HG02678 (cell line): Measurements from ENCODE around the gene EFCAB8.
"Not testable (repeated sequence)": the region's sequence is repeated elsewhere in the genome, so short reads cannot be mapped to it uniquely, and the experiment has no call there.

ENCODE experiments used
- ATAC-seq: cut with Tn5 transposase; IDR thresholded peaks from one replicate; pipeline ENCODE4 v1.9.1; 2021; ENCODE audit warnings: mild to moderate bottlenecking, moderate library complexity; ENCODE audit not compliant: unreplicated experiment

EFCAB8 gene

DNA sequence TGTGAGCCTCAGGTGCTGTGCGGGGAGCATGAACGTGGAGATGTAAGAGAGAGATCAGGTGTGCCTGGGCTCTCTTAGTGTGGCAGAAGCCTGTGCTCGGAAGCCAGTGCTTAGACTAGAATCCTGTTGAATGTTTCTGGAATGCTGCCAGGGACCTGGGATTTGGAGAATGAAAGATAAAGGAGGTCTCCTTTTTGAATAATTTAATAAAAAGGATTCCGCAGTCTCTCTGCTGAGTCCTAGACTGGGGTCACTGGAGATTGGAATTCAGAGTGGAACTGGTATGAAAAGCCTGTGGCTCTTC is 18.8 kb upstream of the EFCAB8 start:
- ATAC-seq = no peak

DNA sequence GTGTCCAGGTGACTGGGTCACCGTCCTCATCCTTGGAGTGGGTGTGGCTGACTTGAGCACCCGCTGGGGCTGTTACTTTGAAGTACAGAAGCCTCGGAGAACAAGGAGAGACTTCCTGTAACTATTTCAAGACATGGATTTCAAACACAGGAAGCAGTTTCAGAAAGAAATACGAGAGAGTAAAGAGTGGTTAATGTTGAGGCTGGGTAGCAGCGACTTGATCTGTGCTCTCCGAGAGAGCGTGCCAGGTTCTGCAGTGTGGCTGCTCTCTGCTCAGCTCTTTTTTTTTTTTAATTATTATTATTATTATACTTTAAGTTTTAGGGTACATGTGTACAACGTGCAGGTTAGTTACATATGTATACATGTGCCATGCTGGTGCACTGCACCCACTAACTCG is 17.5 kb upstream of the EFCAB8 start:
- no peak for ATAC-seq

DNA sequence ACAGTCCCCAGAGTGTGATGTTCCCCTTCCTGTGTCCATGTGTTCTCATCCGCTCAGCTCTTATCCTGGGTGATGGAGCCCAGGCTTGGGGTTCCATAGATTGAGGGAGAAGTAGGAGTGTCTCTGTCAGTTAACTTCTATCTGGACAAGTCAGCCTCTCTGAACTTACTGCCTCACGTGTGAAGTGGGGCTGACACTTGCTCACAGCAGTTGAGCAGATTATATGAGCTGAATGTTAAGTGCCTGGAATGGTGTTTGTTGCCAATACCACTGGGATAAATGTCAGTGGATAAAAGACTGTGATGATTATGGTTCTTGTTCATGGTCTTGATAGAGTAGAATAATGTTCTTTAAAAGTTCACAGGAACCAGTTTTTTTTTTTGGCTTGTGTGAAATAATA is 17.1 kb upstream of the EFCAB8 start:
- no peak for ATAC-seq

GRCh38 chr20:32842688-32843524 is 15.8 kb upstream of the EFCAB8 start:
- ATAC-seq = no peak

GRCh38 chr20:32845786-32846185 is 12.9 kb upstream of the EFCAB8 start:
- ATAC-seq = no peak

- no peak for ATAC-seq
Measured at GRCh38 chr20:32846852-32847251, 11.9 kb upstream of the EFCAB8 start.

DNA sequence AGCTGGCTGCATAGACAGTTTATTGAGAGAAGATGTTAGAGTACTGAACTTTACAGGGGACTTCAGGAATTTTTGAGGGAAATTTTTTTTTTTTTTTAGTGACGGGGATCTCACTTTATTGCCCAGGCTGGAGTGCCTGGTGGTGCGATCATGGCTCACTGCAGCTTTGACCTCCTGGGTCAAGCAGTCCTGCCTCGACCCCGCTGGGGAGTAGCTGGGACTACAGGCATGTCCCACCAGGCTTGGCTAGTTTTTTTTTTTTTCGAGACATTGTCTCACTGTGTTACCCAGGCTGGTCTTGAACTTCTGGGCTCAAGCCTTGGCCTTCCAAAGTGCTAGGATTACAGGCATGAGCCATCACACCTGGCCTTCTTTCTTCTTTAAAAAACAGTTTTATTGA is 10.8 kb upstream of the EFCAB8 start:
- no peak for ATAC-seq

- ATAC-seq = no peak
Measured at GRCh38 chr20:32848846-32849245, 9.9 kb upstream of the EFCAB8 start.

GRCh38 chr20:32849577-32849976 is 9.1 kb upstream of the EFCAB8 start:
- no peak for ATAC-seq

- ATAC-seq = no peak
Measured at GRCh38 chr20:32855387-32855786, 3.3 kb upstream of the EFCAB8 start.

DNA sequence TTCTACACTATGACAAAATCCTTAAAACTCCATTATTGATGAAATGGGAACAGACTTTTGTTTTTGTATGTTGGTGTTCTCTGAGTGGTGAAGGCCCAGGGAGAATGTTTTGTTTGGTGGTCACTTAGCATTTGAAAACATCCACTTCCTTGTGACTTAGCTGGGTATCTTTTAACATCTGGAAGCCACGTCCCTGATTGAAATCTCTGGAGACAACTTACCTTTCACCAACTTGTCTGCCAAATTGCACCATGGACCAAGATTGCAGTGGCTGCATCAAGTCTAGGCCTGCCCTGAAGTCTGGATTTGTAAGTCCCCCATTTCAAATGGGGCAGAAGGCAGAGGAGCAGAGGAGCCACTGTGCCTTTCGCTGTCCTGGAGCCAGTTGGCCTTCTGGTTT is 534 bp upstream of the EFCAB8 start:
- ATAC-seq = no peak

- ATAC-seq = no peak
Measured at GRCh38 chr20:32861446-32861845, 2.7 kb downstream of the EFCAB8 start.

DNA sequence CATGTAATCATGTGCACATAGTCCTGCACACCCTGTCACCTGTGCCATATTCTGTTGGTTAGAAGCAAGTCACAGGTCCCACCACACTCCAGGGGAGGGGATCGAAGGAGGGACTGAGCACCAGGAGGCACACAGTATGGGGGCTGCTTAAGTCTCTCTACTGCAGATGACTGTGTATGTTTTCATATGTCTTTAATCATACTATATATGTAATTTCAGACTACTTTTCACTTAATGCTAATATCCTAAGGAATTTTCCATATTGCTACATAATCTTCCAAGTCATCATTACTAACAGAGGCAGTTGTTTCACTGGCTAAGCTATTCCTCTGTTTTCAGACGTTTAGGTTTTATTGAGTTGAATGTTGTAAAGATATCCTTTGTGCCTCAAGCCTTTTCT is 10.8 kb downstream of the EFCAB8 start:
- no peak for ATAC-seq

DNA sequence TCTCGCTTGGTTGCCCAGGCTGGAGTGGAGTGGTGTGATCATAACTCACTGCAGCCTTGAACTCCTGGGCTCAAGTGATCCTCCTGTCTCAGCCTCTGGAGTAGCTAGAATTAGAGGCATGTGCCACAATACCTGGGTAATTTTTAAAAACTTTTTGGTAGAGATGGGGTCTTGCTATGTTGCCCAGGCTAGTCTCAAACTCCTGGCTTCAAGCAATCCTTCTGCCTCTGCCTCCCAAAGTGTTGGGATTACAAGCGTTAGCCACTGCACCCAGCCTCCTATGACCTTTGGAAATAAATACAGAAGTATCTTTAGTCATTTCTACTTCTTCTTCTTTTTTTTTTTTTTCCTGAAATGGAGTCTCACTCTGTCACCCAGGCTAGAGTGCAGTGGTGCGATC is 11.8 kb downstream of the EFCAB8 start:
- not testable (repeated sequence) for ATAC-seq

GRCh38 chr20:32870985-32871384 is 12.3 kb downstream of the EFCAB8 start:
- ATAC-seq = no peak

DNA sequence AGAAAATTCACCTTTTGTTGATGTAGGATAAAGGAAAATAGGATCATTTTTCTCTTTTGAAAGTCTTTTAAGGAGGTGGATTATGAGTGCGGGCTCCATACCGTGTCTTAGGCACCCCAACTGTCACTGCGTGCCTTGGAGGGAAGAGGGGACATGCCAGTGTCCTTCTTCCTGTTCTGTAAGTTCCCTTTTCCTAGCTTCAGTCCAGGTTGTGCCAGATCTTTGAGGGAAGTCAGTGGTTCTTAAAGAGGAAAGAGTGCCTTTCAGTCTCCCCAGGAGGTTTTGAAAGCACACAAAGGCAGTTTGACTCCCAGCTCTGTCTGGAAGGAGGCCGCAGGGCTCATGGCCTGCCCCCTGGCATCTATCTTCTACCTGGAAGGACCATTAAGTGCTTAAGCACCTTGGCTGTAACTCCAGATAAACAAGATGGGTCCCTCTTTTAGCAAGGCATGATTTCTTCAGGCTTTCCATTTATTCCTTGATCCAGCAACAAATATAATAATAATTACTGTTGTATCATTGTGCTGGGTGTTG is 13.0 kb downstream of the EFCAB8 start:
- ATAC-seq = no peak

DNA sequence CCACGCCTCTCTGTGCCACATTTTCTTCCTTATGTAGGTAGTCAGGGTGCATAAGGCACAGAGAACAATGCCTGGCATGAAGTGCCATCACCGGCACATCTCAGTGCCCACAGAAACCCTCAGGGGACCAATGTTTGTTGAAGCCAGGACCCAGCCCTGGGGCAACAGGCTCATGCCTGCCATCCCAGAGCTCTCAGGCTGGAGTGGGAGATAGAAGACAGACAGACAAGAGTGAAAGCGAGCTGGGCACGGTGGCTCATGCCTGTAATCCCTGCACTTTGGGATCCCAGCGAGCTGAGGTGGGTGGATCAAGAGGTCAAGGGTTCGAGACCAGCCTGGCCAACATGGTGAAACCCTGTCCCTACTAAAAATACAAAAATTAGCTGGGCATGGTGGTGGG is 13.5 kb downstream of the EFCAB8 start:
- no peak for ATAC-seq

GRCh38 chr20:32875673-32876072 is 16.9 kb downstream of the EFCAB8 start:
- ATAC-seq = no peak

- ATAC-seq = no peak
Measured at GRCh38 chr20:32877507-32877906, 18.8 kb downstream of the EFCAB8 start.

DNA sequence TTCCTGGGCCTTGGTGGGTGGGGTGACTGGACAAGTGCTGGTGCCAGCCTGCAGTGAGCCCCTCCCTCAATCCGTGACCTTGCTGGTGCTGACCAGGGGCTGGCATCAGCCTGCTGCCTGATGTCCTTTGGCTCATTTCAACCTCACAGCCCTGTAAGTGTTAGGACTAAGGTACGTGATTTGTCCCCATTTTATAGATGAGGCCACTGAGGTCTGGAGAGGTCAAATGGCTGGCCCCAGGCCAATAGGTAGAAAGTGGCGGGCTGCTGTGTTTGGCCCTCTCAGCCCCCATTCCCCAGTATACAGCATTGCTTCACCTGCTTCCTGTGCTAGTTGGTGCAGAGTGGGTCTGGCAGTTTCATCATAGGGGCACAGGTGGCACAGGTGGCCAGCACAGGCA is 20.1 kb downstream of the EFCAB8 start:
- ATAC-seq = no peak

DNA sequence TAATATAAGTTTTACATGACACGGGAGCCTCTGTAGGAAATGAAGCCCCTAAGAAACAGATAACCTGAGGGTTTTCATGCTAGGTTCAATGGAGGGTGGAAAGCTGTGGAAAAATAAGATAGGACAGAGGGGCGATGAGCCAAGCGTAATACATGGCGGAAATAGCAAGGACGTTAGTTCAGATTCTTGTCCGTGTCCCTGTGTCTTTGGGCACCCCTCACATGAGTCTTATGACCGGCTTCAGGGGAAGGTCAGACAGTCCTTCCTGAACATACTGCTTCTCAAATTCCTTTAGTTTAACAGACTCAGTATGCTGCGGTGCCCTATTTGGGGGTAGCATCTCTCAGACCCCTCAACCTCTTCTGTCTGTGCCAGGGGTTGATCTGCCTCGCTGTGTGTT is 20.8 kb downstream of the EFCAB8 start:
- ATAC-seq = no peak

- ATAC-seq = no peak
Measured at GRCh38 chr20:32880635-32881034, 21.9 kb downstream of the EFCAB8 start.

DNA sequence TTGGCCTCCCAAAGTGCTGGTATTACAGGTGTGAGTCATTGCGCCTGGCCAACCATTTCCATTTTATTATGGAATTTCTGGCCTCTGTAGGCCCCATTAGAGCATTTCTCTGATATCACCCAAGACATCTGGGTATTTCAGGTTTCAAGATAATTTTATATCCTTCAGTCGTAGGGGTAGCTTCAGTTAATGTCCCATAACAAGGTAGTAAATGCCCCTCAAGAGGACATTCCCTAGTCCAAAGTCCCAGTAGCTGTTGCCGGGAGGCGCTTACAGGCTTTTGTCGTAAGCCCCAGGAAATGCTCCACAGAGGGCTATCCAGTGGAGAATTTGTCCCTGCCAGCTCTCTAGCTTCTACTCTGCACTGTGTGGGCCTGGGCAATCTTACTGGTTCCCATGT is 24.4 kb downstream of the EFCAB8 start:
- ATAC-seq = no peak
